HEK293T (cell line): Measurements from ENCODE around the gene XPO4.

ENCODE experiments used
- CTCF ChIA-PET: fragments of 350-600 bp; formaldehyde crosslinking; extraction: SDS; loops from one replicate; lab custom pipeline; 2021; ENCODE audit warnings: antibody characterized with exemption, inconsistent platforms; lab: Yijun Ruan, JAX
- POLR2A ChIA-PET: fragments of 350-600 bp; formaldehyde crosslinking; extraction: SDS; loops from one replicate; lab custom pipeline; 2020; ENCODE audit warnings: antibody characterized with exemption, inconsistent platforms; lab: Yijun Ruan, JAX
- DNase-seq: peaks from one replicate; pipeline ENCODE4 v3.0.0; 2012; ENCODE audit warnings: mixed read lengths; ENCODE audit errors: extremely low spot score
- ARNT ChIP-seq: fragments of 450-650 bp; IDR thresholded peaks from 2 replicates; pipeline ENCODE4 v1.6.1; 2017; ENCODE audit warnings: mild to moderate bottlenecking
- BHLHE40 ChIP-seq: fragments of 450-650 bp; IDR thresholded peaks from 2 replicates; pipeline ENCODE4 v1.6.1; 2016; ENCODE audit warnings: mild to moderate bottlenecking, moderate library complexity, borderline replicate concordance
- CTBP1 ChIP-seq: fragments of 450-650 bp; IDR thresholded peaks from 2 replicates; pipeline ENCODE4 v1.6.1; 2016; ENCODE audit warnings: borderline replicate concordance
- ELF4 ChIP-seq: fragments of 450-650 bp; IDR thresholded peaks from 2 replicates; pipeline ENCODE4 v1.6.1; 2017; ENCODE audit warnings: antibody characterized with exemption
- FOXA1 ChIP-seq: fragments of 450-650 bp; IDR thresholded peaks from 2 replicates; pipeline ENCODE4 v1.6.1; 2016; ENCODE audit warnings: mild to moderate bottlenecking
- FOXK2 ChIP-seq: fragments of 450-650 bp; IDR thresholded peaks from 2 replicates; pipeline ENCODE4 v1.6.1; 2016; ENCODE audit warnings: mild to moderate bottlenecking
- FOXM1 ChIP-seq: fragments of 450-650 bp; IDR thresholded peaks from 2 replicates; pipeline ENCODE4 v1.6.1; 2017; ENCODE audit warnings: mild to moderate bottlenecking, borderline replicate concordance
- HDGF ChIP-seq: fragments of 450-650 bp; IDR thresholded peaks from 2 replicates; pipeline ENCODE4 v1.6.1; 2017; ENCODE audit warnings: antibody characterized with exemption, borderline replicate concordance
- L3MBTL2 ChIP-seq: fragments of 450-650 bp; conservative IDR thresholded peaks from 2 replicates; pipeline ENCODE4 v1.6.1; 2016; ENCODE audit warnings: mild to moderate bottlenecking
- LEF1 ChIP-seq: fragments of 450-650 bp; IDR thresholded peaks from 2 replicates; pipeline ENCODE4 v1.6.1; 2017; ENCODE audit warnings: mild to moderate bottlenecking, borderline replicate concordance
- NFRKB ChIP-seq: fragments of 450-650 bp; IDR thresholded peaks from 2 replicates; pipeline ENCODE4 v1.6.1; 2016; ENCODE audit warnings: mild to moderate bottlenecking, moderate library complexity
- SP1 ChIP-seq: fragments of 450-650 bp; IDR thresholded peaks from 2 replicates; pipeline ENCODE4 v1.6.1; 2017
- SUZ12 ChIP-seq: fragments of 450-650 bp; IDR thresholded peaks from 2 replicates; pipeline ENCODE4 v1.6.1; 2016; ENCODE audit warnings: mild to moderate bottlenecking
- TARDBP ChIP-seq: fragments of 450-650 bp; IDR thresholded peaks from 2 replicates; pipeline ENCODE4 v1.6.1; 2016
- ZNF384 ChIP-seq: fragments of 450-650 bp; IDR thresholded peaks from 2 replicates; pipeline ENCODE4 v1.6.1; 2016
- TF ChIP-seq, protein P1 (sequence below): fragments of 450-650 bp; IDR thresholded peaks from 2 replicates; pipeline ENCODE4 v1.6.1; 2016

XPO4 gene

DNA sequence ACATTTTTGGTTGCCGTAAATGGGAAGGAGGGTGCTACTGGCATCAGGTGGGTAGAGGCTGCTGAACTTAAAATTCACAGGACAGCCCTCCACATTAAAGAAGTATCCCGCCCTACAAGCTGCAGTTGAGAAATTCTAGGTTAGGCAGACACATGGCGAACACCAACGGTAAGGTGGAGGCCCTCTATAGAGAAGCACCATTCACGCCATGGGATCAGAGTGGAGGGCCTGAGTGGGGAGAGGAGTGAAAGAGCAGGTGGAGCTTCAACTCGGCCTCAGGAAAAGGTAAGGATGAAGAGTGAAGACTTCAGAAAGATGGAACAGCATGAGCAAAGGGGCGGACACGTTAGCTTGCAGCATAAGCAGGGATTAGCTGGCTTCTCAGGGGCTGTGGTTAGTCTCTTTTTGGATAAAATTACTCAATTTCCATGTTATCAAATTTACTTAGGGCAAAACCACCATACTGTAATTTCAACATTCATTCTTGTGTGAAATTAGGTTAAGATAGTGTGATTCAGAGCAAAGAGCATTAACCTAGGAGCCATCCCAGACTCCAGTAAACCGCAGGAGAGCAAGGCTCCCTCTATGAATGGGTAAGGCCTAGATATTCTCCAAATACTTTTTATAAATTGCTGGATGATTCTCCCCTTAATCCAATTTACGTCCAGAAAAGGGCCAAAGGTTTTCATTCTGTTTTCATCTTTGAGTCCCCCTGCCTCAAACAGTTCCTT is 130.0 kb downstream of the XPO4 start:
- CTCF ChIA-PET: interaction anchor here (0.6 kb wide), 1 partner anchor 16 kb away, joined by 6 read pairs; no protein-coding TSS in a partner anchor
- DNase-seq: no peak
- POLR2A ChIA-PET: interaction anchor here (1.7 kb wide), 1 partner anchor 42 kb away, joined by 4 read pairs; no protein-coding TSS in a partner anchor
- TF ChIP-seq NFRKB (no peak), BHLHE40 (no peak), FOXK2 (no peak), SUZ12 (no peak), ZNF384 (no peak), TARDBP (no peak), FOXA1 (no peak), FOXM1 (no peak), ELF4 (no peak), LEF1 (no peak), CTBP1 (no peak), L3MBTL2 (no peak), HDGF (no peak), SP1 (no peak), ARNT (no peak)
- TF ChIP-seq, protein P1, sequence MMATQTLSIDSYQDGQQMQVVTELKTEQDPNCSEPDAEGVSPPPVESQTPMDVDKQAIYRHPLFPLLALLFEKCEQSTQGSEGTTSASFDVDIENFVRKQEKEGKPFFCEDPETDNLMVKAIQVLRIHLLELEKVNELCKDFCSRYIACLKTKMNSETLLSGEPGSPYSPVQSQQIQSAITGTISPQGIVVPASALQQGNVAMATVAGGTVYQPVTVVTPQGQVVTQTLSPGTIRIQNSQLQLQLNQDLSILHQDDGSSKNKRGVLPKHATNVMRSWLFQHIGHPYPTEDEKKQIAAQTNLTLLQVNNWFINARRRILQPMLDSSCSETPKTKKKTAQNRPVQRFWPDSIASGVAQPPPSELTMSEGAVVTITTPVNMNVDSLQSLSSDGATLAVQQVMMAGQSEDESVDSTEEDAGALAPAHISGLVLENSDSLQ: no peak

DNA sequence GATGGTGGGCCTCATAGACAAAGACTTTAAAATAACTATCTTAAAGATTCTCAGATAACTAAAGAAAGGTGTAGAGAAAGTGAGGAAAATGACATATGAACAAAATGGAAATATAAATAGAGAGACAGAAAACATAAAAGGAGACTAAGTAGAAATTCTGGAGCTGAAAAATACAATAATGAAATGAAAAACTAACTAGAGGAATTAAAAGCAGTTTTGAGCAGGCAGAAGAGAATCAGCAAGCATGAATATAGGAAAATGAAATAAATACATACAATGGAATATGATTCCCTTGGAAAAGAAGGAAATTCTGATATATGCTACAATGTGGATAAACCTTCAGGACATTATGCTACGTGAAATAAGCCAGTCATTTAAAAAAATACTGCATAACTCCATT is 132.7 kb downstream of the XPO4 start:
- CTCF ChIA-PET: no interaction called here
- POLR2A ChIA-PET: no interaction called here
- TF ChIP-seq, protein P1: no peak
- TF ChIP-seq ZNF384 (no peak), ELF4 (no peak)
- DNase-seq: no peak

DNA sequence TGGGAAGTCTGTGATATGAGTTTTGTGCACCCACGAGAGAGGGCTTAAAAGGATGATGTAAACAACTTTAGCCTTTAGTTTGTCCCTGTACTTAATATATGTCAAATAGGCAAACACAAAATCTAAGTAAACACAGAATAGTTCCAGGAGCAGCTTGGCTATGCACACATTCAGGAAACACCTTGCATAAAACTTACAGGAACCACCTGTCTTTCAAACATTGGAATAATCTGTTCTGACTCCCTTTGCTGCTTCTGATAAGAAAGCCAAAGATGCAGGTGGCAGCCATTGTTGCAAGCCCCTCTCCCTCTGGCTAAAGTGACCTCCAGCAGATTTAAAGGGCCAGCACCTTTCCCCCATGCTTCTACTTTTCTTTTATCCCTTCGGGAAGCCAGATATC is 133.5 kb downstream of the XPO4 start:
- TF ChIP-seq BHLHE40 (no peak), L3MBTL2 (no peak), HDGF (no peak), SP1 (no peak), TARDBP (no peak), ELF4 (no peak), CTBP1 (no peak), NFRKB (no peak), ZNF384 (no peak), LEF1 (no peak), FOXA1 (no peak), ARNT (no peak), FOXK2 (no peak), FOXM1 (no peak), SUZ12 (no peak)
- TF ChIP-seq, protein P1: no peak
- POLR2A ChIA-PET: no interaction called here
- DNase-seq: no peak

DNA sequence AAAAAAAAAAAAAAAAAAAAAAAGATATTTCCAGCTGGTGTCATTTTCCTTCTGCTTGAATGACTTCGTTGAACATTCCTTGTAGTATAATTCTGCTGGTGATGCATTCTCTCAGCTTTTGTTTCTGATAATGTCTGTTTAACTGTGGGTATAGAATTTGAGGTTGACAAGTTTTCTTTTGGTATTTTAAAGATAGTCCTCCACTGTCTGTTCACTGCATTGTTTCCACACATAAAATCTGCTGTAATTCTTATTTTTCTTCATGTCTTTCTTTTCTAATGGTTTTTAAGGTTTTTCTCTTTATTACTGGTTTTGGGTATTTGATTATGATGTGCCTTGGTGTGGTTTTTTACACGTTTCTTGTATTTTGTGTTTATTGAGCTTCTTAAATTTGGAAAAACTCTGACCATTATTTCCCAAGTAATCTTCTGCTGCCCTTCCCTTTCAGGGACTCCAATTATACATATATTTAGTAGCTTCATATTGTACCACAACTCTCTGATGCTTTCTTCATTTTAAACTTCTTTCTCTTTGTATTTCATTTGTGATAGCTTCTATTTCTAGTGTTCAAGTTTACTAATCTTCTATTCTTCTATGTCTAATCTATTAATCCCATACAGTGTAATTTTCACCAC is 135.1 kb downstream of the XPO4 start:
- CTCF ChIA-PET: interaction anchor here (0.6 to 1.1 kb wide), 2 partner anchors 158 to 654 kb away, joined by 3 to 4 read pairs; no protein-coding TSS in a partner anchor
- no peak for DNase-seq
- TF ChIP-seq ZNF384 (no peak), FOXA1 (no peak), CTBP1 (no peak), ARNT (no peak), SUZ12 (no peak), BHLHE40 (no peak), HDGF (no peak), LEF1 (no peak), TARDBP (no peak)
- TF ChIP-seq, protein P1: no peak
- POLR2A ChIA-PET: no interaction called here

More for the DNA sequence above, 133.5 kb downstream of the XPO4 start:
- CTCF ChIA-PET: no interaction called here

DNA sequence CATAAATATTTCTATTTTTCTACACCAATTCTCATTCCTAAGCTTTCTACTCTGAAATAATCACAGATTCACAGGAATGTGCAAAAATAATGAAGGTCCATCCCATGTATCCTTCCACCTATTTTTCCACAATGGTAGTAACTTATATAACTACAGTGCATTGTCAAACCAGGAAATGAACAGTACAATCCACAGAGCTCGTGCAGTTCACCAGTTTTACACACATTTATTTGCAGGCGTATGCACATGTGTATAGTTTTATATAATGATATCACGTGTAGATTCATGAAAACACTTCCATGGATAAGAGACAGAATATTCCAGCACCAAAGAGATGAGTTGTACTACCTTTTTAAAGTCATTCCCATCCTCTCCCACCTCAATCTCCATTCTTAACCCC is 141.7 kb downstream of the XPO4 start:
- ChIA-PET CTCF (no interaction called here), POLR2A (no interaction called here)
- DNase-seq: no peak
- TF ChIP-seq ZNF384 (no peak), SUZ12 (no peak), LEF1 (no peak), FOXA1 (no peak), TARDBP (no peak), FOXM1 (no peak), BHLHE40 (no peak), NFRKB (no peak), SP1 (no peak), HDGF (no peak), L3MBTL2 (no peak), ARNT (no peak), ELF4 (no peak)
- TF ChIP-seq, protein P1: no peak
